GM12873 (cell line): Measurements from ENCODE around the gene VMAC.

Source experiments
- TF ChIP-seq, protein P1 (sequence below): IDR thresholded peaks from 2 replicates; pipeline ENCODE4 v1.5.1; 2012; ENCODE audit warnings: low read depth, mild to moderate bottlenecking, moderate library complexity, low read length, control low read depth; ENCODE audit not compliant: insufficient read depth; ENCODE audit errors: missing control alignments

VMAC gene

DNA sequence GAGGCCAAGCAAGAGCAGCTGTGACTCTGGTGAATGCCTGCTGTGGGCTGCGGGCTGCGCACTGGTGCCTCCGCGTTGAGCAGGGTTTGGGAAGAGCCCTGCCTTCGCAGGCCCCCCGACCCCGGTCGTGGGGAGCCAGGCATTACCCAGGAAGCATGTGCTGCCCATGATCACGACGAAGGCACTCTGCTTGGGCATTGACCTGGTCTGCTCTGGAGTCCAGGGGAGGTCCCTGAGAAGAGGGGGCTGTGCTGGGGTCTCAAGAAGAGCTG is 54.1 kb downstream of the VMAC start:
- TF ChIP-seq, protein P1, sequence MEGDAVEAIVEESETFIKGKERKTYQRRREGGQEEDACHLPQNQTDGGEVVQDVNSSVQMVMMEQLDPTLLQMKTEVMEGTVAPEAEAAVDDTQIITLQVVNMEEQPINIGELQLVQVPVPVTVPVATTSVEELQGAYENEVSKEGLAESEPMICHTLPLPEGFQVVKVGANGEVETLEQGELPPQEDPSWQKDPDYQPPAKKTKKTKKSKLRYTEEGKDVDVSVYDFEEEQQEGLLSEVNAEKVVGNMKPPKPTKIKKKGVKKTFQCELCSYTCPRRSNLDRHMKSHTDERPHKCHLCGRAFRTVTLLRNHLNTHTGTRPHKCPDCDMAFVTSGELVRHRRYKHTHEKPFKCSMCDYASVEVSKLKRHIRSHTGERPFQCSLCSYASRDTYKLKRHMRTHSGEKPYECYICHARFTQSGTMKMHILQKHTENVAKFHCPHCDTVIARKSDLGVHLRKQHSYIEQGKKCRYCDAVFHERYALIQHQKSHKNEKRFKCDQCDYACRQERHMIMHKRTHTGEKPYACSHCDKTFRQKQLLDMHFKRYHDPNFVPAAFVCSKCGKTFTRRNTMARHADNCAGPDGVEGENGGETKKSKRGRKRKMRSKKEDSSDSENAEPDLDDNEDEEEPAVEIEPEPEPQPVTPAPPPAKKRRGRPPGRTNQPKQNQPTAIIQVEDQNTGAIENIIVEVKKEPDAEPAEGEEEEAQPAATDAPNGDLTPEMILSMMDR, result no peak

- TF ChIP-seq, protein P1, result no peak
These were observed 54.8 kb downstream of the VMAC start for GRCh38 chr19:5959260-5960004.
